Endodermal cell (in vitro differentiated cells): ENCODE measurements around the gene ITGA11. TPM values are rescaled to one million over a fixed set of nuclear protein-coding genes. Genes with fewer than 3 reads are reported as not detected.

Experiments
- DNase-seq: peaks from one replicate; pipeline ENCODE4 v3.0.0-alpha.2; 2017
- H3K27ac ChIP-seq: 2 replicates; pipeline ENCODE4 v1.5.1; 2013; ENCODE audit warnings: mild to moderate bottlenecking, low read depth, low read length, moderate library complexity
- H3K27me3 ChIP-seq: 2 replicates; pipeline ENCODE4 v1.6.1; 2013; ENCODE audit warnings: mild to moderate bottlenecking, low read length, moderate library complexity; ENCODE audit not compliant: insufficient read depth, control insufficient read depth, poor library complexity, severe bottlenecking
- H3K36me3 ChIP-seq: 2 replicates; pipeline ENCODE4 v1.7.0; 2013; ENCODE audit warnings: mild to moderate bottlenecking, low read length, moderate library complexity; ENCODE audit not compliant: control insufficient read depth, insufficient read depth
- H3K4me1 ChIP-seq: one replicate; pipeline ENCODE4 v1.7.0; 2013; ENCODE audit warnings: low read length; ENCODE audit not compliant: control insufficient read depth, insufficient read depth
- H3K4me3 ChIP-seq: 2 replicates; pipeline ENCODE4 v1.5.1; 2013; ENCODE audit warnings: mild to moderate bottlenecking, low read length, moderate library complexity
- H3K9ac ChIP-seq: 2 replicates; pipeline ENCODE4 v1.6.1; 2013; ENCODE audit warnings: mild to moderate bottlenecking, low read length, moderate library complexity; ENCODE audit not compliant: poor library complexity, severe bottlenecking; ENCODE audit errors: extremely low read depth
- H3K9me3 ChIP-seq: 2 replicates; pipeline ENCODE4 v1.6.1; 2013; ENCODE audit warnings: mild to moderate bottlenecking, low read length, moderate library complexity; ENCODE audit not compliant: control insufficient read depth
- H3K27ac Mint-ChIP-seq: 2 replicates; pipeline ENCODE4 v1.8.0; 2020; ENCODE audit warnings: mixed read lengths
- H3K27me3 Mint-ChIP-seq: 2 replicates; pipeline ENCODE4 v1.8.0; 2021; ENCODE audit warnings: mild to moderate bottlenecking, mixed read lengths; ENCODE audit not compliant: insufficient read depth
- H3K36me3 Mint-ChIP-seq: 2 replicates; pipeline ENCODE4 v1.8.0; 2020; ENCODE audit warnings: low read depth, mixed read lengths
- H3K4me1 Mint-ChIP-seq: 2 replicates; pipeline ENCODE4 v1.8.0; 2020; ENCODE audit warnings: mixed read lengths
- H3K4me3 Mint-ChIP-seq: 2 replicates; pipeline ENCODE4 v1.8.0; 2020; ENCODE audit warnings: mild to moderate bottlenecking, moderate library complexity, mixed read lengths
- H3K9me3 Mint-ChIP-seq: 2 replicates; pipeline ENCODE4 v1.8.0; 2020; ENCODE audit warnings: mild to moderate bottlenecking, mixed read lengths
- WGBS, 2 experiments: methylation state at CpG; one replicate each; pipeline versions ENCODE4 v1.1.5 to v1.1.7; 2013; ENCODE audit warnings: missing lambda C conversion rate in 2 of 2, mixed read lengths in 1 of 2; ENCODE audit not compliant: insufficient coverage in 1 of 2, insufficient read length in 1 of 2; 5-methylcytosine and 5-hydroxymethylcytosine counted together
- total RNA-seq, 2 donors: library from RNA; stranded (reverse); fragmentation: NEBNext Ultra II Directional in 1 of 2; extraction: Animal tissue kit (Norgen Biotek cat#: 25700) in 1 of 2; gene quantifications; 2 replicates in 1 of 2; 3 replicates in 1 of 2; pipeline ENCODE4 v1.2.1, GENCODE V29; 2021
- TF ChIP-seq, protein P1 (sequence below): fragments of 200-600 bp; sonication (generic); conservative IDR thresholded peaks from 2 replicates; pipeline ENCODE4 v1.5.0; 2021; ENCODE audit warnings: antibody characterized with exemption, mild to moderate bottlenecking

ITGA11 gene
- total RNA-seq, 2 donors from 2014 or later: 0.35 to 1.4 TPM

DNA sequence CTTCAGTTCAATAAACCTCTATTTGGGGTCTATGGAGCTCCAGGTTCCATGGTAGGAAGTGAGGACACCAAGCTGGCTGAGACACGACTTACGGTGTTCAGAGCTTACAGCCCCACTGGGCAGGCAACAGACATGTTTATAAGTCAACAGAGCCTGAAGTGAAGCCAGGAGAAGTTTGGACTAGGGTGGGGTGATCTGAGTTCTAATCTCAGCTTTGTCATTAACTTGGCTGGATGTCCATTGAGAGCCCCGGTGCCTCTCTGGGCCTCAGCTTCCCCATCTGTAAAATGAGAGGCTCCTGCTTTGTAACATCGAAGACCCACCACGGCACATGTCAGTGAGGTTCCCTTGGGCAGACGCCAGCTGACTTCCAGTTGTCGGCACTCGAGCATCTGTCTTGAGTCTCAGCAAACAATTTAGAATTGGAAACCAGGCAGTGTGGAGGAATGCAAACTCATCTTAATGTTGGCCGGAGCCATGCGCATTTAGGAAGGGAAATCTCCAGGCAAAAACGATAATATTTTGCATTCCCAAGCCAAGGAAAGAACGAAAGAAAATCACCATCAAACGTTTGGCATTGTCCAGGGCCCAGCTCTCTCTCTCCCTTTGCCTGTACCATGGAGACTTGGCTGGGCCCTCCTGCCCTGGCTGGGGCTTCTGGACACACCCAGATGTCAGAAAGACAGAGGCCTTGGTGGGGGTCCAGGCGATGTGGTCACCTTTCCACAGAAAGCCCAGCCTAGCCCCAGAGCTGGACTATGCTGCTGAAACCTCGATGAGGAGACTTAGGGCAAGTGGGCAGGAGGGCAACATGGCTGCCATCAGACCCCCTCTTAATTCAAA is 18.4 kb downstream of the ITGA11 start:
- Histone ChIP-seq H3K36me3 (no peaks in the 10 kb centered on the region), H3K9me3 (no peaks in the 10 kb centered on the region), H3K4me3 (no peak overlapping the region), H3K9ac (no peak overlapping the region), H3K27me3 (peaks cover 4% of the 10 kb centered on the region), H3K27ac (no peak overlapping the region), H3K4me1 (peaks cover 4% of the 10 kb centered on the region)
- peaks cover 5% of the 10 kb centered on the region for H3K27me3 Mint-ChIP-seq
- H3K4me1 Mint-ChIP-seq: peaks cover 7% of the 10 kb centered on the region
- no peak overlapping the region for H3K4me3 Mint-ChIP-seq
- H3K36me3 Mint-ChIP-seq: no peaks in the 10 kb centered on the region
- TF ChIP-seq, protein P1, sequence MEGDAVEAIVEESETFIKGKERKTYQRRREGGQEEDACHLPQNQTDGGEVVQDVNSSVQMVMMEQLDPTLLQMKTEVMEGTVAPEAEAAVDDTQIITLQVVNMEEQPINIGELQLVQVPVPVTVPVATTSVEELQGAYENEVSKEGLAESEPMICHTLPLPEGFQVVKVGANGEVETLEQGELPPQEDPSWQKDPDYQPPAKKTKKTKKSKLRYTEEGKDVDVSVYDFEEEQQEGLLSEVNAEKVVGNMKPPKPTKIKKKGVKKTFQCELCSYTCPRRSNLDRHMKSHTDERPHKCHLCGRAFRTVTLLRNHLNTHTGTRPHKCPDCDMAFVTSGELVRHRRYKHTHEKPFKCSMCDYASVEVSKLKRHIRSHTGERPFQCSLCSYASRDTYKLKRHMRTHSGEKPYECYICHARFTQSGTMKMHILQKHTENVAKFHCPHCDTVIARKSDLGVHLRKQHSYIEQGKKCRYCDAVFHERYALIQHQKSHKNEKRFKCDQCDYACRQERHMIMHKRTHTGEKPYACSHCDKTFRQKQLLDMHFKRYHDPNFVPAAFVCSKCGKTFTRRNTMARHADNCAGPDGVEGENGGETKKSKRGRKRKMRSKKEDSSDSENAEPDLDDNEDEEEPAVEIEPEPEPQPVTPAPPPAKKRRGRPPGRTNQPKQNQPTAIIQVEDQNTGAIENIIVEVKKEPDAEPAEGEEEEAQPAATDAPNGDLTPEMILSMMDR: no peak
- no peak overlapping the region for H3K27ac Mint-ChIP-seq
- peak; percentile 7 for DNase-seq
- WGBS, 2 experiments: 94 to 95% methylated on average over 12 to 15 of the region's 15 CpGs
- H3K9me3 Mint-ChIP-seq: no peaks in the 10 kb centered on the region

DNA sequence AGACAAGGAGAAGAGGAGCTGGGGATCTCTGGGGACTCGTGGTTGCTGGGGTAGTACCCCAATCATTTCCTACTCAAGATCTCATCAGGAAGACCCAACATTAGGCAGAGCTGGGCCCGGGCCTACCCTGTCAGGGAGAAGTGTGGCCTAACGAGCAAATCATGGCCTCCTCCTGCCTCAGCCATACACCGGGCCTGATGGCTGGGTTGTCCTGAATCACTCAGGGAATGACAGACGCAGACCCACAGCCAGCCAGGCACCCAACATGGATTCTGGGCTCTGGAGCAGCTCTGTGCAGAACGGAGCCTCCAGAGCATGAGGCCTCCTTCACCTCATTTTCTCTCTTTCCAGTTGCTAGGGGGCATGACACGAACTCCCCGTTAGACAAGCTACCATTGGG is 19.7 kb downstream of the ITGA11 start:
- no peak overlapping the region for H3K27ac ChIP-seq
- Mint-ChIP-seq H3K9me3 (no peaks in the 10 kb centered on the region), H3K27me3 (peaks cover 11% of the 10 kb centered on the region), H3K4me1 (peaks cover 5% of the 10 kb centered on the region), H3K36me3 (no peaks in the 10 kb centered on the region), H3K4me3 (no peak overlapping the region), H3K27ac (no peak overlapping the region)
- 95 to 100% methylated on average over 2 to 7 of the region's 8 CpGs for WGBS, 2 experiments
- peaks cover 4% of the 10 kb centered on the region for H3K4me1 ChIP-seq
- no peaks in the 10 kb centered on the region for H3K9me3 ChIP-seq
- peak; percentile 22 for DNase-seq
- TF ChIP-seq, protein P1: no peak
- H3K4me3 ChIP-seq: no peak overlapping the region
- no peak overlapping the region for H3K9ac ChIP-seq
- H3K27me3 ChIP-seq: peaks cover 4% of the 10 kb centered on the region
- no peaks in the 10 kb centered on the region for H3K36me3 ChIP-seq

DNA sequence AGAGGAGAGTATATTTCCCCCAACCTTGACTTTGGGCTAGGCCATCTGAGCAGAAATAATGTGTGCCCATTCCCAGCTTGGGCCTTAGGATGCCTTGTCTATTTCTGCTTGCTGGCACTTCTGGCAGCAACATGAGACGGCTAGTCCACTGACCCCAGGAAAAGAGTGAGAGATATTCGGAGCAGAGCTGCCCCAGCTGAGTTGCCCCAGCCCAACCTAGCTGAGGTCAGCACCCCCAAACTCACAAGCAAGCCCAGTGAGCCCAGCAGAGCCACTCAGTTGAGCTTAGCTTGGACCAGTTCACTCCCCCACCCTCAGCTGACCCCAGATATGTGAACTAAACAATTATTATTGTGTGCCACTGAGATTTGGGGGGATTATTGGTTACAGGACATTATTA is 20.2 kb downstream of the ITGA11 start:
- no peak overlapping the region for H3K27ac Mint-ChIP-seq
- no peaks in the 10 kb centered on the region for H3K9me3 Mint-ChIP-seq

More for the DNA sequence above, 20.2 kb downstream of the ITGA11 start:
- peaks cover 5% of the 10 kb centered on the region for H3K4me1 Mint-ChIP-seq
- no peak overlapping the region for H3K4me3 Mint-ChIP-seq
- Histone ChIP-seq H3K4me3 (no peak overlapping the region), H3K9ac (no peak overlapping the region), H3K27ac (no peak overlapping the region), H3K4me1 (peaks cover 4% of the 10 kb centered on the region), H3K36me3 (no peaks in the 10 kb centered on the region), H3K27me3 (peaks cover 4% of the 10 kb centered on the region), H3K9me3 (no peaks in the 10 kb centered on the region)
- TF ChIP-seq, protein P1: no peak
- H3K36me3 Mint-ChIP-seq: no peaks in the 10 kb centered on the region
- peaks cover 11% of the 10 kb centered on the region for H3K27me3 Mint-ChIP-seq
- peak; percentile 19 for DNase-seq
- 80 to 100% methylated on average over 1 to 2 of the region's 2 CpGs for WGBS, 2 experiments
